Measurements from ENCODE around the gene RTN4R. TPM values are rescaled to one million over a fixed set of nuclear protein-coding genes. Genes with fewer than 3 reads are reported as not detected.
A peak's percentile ranks its signal among the peaks of the same experiment; 100 is the strongest.

The RTN4R gene
- total and polyA plus RNA-seq, 9 of the 15 experiments (the other 6 are each of a cell fraction or from before 2014, with no cell fraction given), result 0.04 to 2.8 (median 1.4) TPM; not detected in 3

- peak; percentile 57 for TF ChIP-seq PRDM10 (IDR thresholded peaks at IDR 0.05; ENCODE audit: partially characterized antibody)
- TF ChIP-seq MEIS2 (IDR thresholded peaks at IDR 0.05; ENCODE audit: partially characterized antibody), result no peak
- TF ChIP-seq CHD4 (IDR thresholded peaks at IDR 0.05; ENCODE audit: insufficient read depth, insufficient replicate concordance, low read depth, low read length, poor library complexity, severe bottlenecking), result no peak
- TF ChIP-seq HSF4 (CRISPR knock-in tag; IDR thresholded peaks at IDR 0.05; ENCODE audit: borderline replicate concordance), result no peak
- no peak for TF ChIP-seq GATAD2B (IDR thresholded peaks at IDR 0.05; ENCODE audit: borderline replicate concordance)
- no peak for TF ChIP-seq POLR2AphosphoS2 (IDR thresholded peaks at IDR 0.05; ENCODE audit: low read length)
- TF ChIP-seq TAF7 (tag; IDR thresholded peaks at IDR 0.05), result no peak
- TF ChIP-seq FOXJ2 (tag; IDR thresholded peaks at IDR 0.05), result no peak
- peak; percentile 72; the same call in 1 of the 2 replicates for TF ChIP-seq ARID3B (CRISPR knock-in tag; IDR thresholded peaks at IDR 0.05; ENCODE audit: borderline replicate concordance)
- no peak for TF ChIP-seq GTF2B (IDR thresholded peaks at IDR 0.05; ENCODE audit: extremely low read depth, insufficient read length)
- TF ChIP-seq PRMT5 (CRISPR knock-in tag; IDR thresholded peaks at IDR 0.05), result 0 out of 2 replicates have a peak, but pooled peaks have one; percentile 22
- no peak for TF ChIP-seq POLR2H (tag; IDR thresholded peaks at IDR 0.05; ENCODE audit: low read depth)
- peak; percentile 86 for TF ChIP-seq TFE3 (CRISPR knock-in tag; IDR thresholded peaks at IDR 0.05)
- 0 out of 2 replicates have a peak, but pooled peaks have one; percentile 28 for TF ChIP-seq FOXP1 (CRISPR knock-in tag; IDR thresholded peaks at IDR 0.05)
- no peak for TF ChIP-seq GABPA (tag; conservative IDR thresholded peaks at IDR 0.05; ENCODE audit: low read depth)
These were observed 73.2 kb downstream of the RTN4R start (continued) for GRCh38 chr22:20194681-20195593.

Measured in K562 (cell line).